Motor neuron (in vitro differentiated cells): ENCODE results near the gene CCDC66. TPM values are rescaled to one million over a fixed set of nuclear protein-coding genes. Genes with fewer than 3 reads are reported as not detected.
A peak's percentile ranks its signal among the peaks of the same experiment; 100 is the strongest.
"Not testable (repeated sequence)": the region's sequence is repeated elsewhere in the genome, so short reads cannot be mapped to it uniquely, and the experiment has no call there.

Experiments used
- ATAC-seq, 8 experiments: fragments of 200-7000 bp; cut with Tn5 transposase; replicated peaks in 6 of 8; 2 replicates each; pipeline ENCODE4 v1.8.0; 2021; ENCODE audit warnings: mild to moderate bottlenecking in 8 of 8, moderate library complexity in 8 of 8
- H3K27ac ChIP-seq, 2 donors: fragments of 250-450 bp; sonication (Bioruptor Pico); 2 replicates each; pipeline ENCODE4 v1.9.0; 2021; ENCODE audit warnings: antibody characterized with exemption in 2 of 2, mild to moderate bottlenecking in 2 of 2, moderate library complexity in 1 of 2
- H3K4me1 ChIP-seq, 2 donors: fragments of 250-450 bp; sonication (Bioruptor Pico); replicated peaks in 1 of 2; 2 replicates each; pipeline ENCODE4 v1.6.1; 2021; ENCODE audit warnings: antibody characterized with exemption in 2 of 2, mild to moderate bottlenecking in 2 of 2, moderate library complexity in 1 of 2
- H3K4me3 ChIP-seq, 5 donors: fragments of 250-450 bp; sonication (Bioruptor Pico); 2 replicates each; pipeline ENCODE4 v1.9.0; 2021; ENCODE audit warnings: antibody characterized with exemption in 5 of 5, mild to moderate bottlenecking in 5 of 5, moderate library complexity in 4 of 5
- WGBS, 10 experiments: fragments of 450-650 bp; shearing (Covaris generic); methylation state at CpG; one replicate each; pipeline ENCODE4 v1.0.0; 2022; 5-methylcytosine and 5-hydroxymethylcytosine counted together
- in situ Hi-C, 9 experiments: fragments of 400-800 bp; cut with MboI; loops; one replicate each; pipeline ENCODE4 v1.15.0; 2021; ENCODE audit warnings: low sequenced_read_pairs in 9 of 9, low pct_unique_long_range_greater_than_20kb in 2 of 9; ENCODE audit not compliant: unreplicated experiment in 9 of 9
- total RNA-seq, 8 experiments: library from RNA; unstranded; fragments of 300-600 nt; gene quantifications; 2 replicates each; pipeline versions ENCODE4 v1.2.3 to v1.2.4, GENCODE V29; 2022

The CCDC66 gene
- total RNA-seq, 8 experiments from 2014 or later: 16.6 to 82.2 (median 34.8) TPM

DNA sequence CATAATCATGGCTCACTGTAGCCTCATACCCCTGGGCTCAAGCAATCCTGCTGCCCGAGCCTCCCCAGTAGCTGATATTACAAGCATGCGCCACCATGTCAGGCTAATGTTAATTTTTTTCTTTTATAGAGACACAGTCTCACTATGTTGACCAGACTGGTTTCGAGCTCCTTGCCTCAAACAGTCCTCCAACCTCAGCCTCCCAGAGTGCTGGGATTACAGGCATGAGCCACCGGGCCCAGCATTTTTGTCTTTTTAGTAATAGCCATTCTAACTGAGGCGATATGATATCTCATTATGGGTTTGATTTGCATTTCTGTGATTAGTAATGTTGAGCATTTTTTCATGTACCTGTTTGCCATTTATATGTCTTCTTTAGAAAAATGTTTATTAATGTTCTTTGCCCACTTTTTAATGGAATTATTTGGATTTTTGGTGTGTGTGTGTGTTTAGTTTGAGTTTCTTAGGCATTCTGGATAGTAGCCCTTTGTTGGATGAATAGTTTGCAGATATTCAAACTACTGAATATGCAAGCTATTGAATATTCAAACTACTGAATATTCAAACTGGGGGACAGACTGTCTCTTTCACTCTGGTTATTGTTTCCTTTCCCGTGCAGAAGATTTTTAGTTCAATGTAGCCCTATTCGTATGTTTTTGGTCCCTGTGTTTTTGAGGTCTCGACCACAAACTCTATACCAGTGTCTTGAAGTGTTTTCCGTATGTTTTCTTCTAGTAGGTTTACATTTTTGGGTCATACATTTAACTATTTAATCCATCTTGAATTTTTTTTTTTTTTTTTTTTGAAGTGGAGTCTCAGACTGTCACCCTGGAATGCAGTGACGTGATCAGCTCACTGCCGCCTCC is 39.2 kb downstream of the CCDC66 start:
- no peak overlapping the region for H3K27ac ChIP-seq
- in situ Hi-C loops: no loop called here
- 26 to 98% (median 87%) methylated on average over 5 to 10 of the region's 11 CpGs for WGBS, 10 experiments

DNA sequence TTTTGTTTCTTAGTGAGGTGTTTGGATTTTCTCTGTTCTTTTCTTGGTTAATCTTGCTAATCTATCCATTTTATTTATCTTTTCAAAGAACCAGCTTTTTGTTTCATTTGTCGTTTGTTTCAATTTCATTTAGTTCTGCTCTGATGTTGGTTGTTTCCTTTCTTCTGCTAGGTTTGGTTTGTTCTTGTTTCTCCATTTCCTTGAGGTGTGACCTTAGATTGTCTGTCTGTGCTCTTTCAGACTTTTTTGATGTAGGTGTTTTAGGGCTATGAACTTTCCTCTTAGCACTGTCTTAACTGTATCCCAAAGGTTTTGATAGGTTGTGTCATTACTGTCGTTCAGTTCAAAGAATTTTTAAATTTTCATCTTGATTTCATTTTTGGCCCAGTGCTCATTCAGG is 51.5 kb downstream of the CCDC66 start:
- in situ Hi-C loops, H3K4me1 ChIP-seq, H3K4me3 ChIP-seq, ATAC-seq, H3K27ac ChIP-seq: not testable (repeated sequence)
- 78 to 100% (median 91%) methylated on average over 1 to 2 of the region's 2 CpGs; no CpG with 5 or more reads in 2 of the 10 experiments for WGBS, 10 experiments

More for the DNA sequence above, 39.2 kb downstream of the CCDC66 start:
- Histone ChIP-seq H3K4me3 (no peak overlapping the region), H3K4me1 (no peaks in the 10 kb centered on the region)
- peak in 3 of 8 experiments; percentile 96 to 99 (median 98) for ATAC-seq

DNA sequence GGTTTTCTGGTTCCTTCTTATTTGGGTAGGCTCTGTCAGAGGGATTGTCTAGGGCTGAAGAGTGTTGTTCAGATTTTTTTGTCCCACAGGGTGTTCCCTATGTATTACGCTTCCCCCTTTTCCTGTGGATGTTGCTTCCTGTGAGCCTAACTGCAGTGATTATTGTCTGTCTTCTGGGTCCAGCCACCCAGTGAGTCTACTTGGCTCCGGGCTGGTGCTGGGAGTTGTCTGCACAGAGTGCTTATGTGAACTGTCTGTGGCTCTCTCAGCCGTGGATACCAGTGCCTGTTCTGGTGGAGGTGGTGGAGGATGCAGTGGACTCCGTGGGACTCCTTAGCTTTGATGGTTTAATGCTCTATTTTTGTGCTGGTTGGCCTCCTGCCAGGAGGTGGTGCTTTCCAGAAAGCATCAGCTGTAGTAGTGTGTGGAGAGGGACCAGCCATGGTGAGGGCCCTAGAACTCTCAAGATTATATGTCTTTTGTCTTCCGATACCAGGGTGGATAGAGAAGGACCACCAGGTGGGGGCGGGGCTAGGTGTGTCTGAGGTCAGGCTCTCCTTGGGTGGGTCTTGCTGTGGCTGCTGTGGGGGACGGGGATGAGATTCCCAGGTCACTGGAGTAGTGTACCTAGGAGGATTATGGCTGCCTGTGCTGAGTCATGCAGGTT is 53.8 kb downstream of the CCDC66 start:
- no peak for ATAC-seq
- H3K27ac ChIP-seq: no peak overlapping the region
- in situ Hi-C loops: no loop called here

DNA sequence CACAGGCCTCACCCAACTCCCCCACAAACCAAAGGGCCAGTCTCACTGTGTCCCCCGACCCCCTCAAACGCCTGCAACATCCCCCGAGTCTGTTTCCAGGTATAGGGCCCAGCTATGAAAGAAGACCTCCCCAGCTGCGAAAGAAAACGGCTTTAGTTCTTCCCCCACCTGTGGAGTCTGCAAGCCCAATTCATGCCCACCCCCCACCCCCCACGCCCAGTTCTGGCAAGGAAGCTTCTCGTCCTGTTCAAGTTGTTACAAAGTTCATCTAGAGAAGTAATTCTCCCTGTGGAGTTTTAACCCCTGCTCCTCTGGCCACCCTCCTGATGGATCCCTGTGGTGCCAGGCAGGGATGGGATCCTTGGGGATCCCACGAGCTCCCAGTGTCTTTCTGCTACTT is 54.4 kb downstream of the CCDC66 start:
- WGBS, 10 experiments: 80% methylated on average over 1 of the region's 8 CpGs; no CpG with 5 or more reads in 9 of the 10 experiments
- ATAC-seq: no peak
- Histone ChIP-seq H3K4me1 (no peaks in the 10 kb centered on the region), H3K27ac (no peak overlapping the region), H3K4me3 (no peak overlapping the region)
- in situ Hi-C loops: no loop called here

More for the DNA sequence above, 53.8 kb downstream of the CCDC66 start:
- H3K4me1 ChIP-seq: no peaks in the 10 kb centered on the region
- 47 to 97% (median 83%) methylated on average over 2 to 5 of the region's 7 CpGs; no CpG with 5 or more reads in 6 of the 10 experiments for WGBS, 10 experiments
- H3K4me3 ChIP-seq: no peak overlapping the region

DNA sequence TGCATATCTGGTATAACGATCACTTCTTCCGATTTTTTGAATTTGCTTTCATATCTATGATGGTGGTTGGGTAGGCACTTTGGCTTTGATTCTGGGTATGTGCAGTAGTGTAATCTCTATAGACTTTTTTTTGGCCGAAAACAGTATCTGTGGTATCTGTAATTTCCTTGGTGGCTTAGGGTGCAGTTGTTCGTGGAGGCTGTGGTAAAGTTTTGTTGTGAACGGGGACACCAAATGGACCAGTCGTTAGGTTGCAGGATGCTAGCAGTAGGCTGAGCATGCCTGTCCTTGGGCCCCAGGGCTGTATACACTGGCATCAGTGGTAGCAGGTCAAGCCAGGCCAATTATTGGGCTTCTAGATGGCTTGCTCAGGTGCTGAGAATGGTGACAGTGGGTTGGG is 55.2 kb downstream of the CCDC66 start:
- Histone ChIP-seq H3K4me1 (no peaks in the 10 kb centered on the region), H3K4me3 (no peak overlapping the region), H3K27ac (no peak overlapping the region)
- in situ Hi-C loops: no loop called here
- no peak for ATAC-seq
- WGBS, 10 experiments: 90 to 100% (median 98%) methylated on average over 2 to 6 of the region's 6 CpGs; no CpG with 5 or more reads in 2 of the 10 experiments

DNA sequence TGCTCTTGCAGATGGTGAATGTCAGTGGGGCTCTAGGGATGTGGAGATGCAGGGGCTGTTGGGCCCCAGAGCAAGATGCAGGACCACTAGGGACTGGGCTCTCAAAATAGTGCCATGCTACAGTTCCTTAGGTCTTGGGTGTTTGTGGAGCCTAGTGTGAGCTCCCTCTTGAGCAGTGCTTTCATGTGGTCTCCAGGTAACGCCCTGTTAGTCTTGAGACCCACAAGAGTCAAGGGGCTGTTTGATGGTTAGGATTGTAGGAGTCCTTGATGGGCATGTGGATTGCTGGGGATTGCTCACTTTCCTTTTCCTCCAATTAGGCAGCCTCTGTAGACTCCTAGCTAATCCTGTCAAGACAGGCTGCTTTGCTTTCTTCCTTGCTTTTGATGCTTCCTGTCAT is 56.0 kb downstream of the CCDC66 start:
- H3K4me1 ChIP-seq: no peaks in the 10 kb centered on the region
- ATAC-seq: no peak
- in situ Hi-C loops: no loop called here

DNA sequence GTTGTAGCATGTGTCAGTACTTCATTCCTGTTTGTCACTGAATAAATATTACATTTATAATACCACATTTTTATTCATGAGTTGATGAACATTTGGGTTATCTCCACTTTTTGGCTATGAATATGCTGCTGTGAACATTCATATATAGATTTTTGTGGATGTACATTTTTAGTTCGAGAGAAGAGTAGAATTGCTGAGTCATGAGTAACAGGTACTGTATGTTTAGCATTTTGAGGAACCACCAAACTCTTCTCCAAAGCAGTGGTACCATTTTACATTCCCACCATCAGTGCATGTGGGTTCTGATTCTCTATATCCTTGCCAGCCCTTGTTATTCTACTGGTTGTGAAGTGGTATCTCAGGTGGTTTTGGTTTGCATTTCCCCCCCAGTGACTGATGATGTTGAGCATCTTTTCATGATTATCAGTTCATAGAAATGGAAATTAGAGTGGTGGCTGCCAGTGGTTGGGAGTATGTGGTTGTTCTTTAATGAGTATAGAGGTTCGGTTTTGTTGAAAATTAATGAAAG is 59.6 kb downstream of the CCDC66 start:
- H3K4me3 ChIP-seq: no peak overlapping the region
- H3K4me1 ChIP-seq: no peaks in the 10 kb centered on the region
- in situ Hi-C loops: no loop called here
- ATAC-seq: no peak
- 50 to 100% (median 89%) methylated on average over 1 to 2 of the region's 2 CpGs for WGBS, 10 experiments
- no peak overlapping the region for H3K27ac ChIP-seq

More for the DNA sequence above, 56.0 kb downstream of the CCDC66 start:
- 80 to 100% (median 86%) methylated on average over 1 of the region's 1 CpG; no CpG with 5 or more reads in 7 of the 10 experiments for WGBS, 10 experiments
- H3K4me3 ChIP-seq: no peak overlapping the region
- H3K27ac ChIP-seq: no peak overlapping the region

DNA sequence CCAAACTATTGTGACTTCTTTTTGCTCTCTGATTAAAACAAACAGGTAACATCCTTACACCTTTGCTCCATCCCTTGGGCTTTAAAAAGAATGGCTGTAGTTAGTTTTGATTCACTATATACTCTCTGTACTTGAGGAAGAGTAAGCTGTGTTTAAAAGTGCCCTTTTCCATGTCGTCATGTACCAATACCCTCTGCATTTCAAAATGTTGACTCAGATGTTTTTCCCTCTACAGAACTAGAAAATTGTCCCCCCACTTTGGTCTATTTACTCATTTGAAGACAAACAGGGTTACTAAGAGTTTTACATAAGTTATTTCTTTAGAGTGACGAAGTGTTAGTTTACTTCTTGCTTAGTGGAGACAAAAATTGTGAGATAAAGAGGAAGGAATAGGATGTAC is 63.4 kb downstream of the CCDC66 start:
- WGBS, 10 experiments: 80 to 100% (median 100%) methylated on average over 1 to 2 of the region's 2 CpGs; no CpG with 5 or more reads in 1 of the 10 experiments
- no peak for ATAC-seq
- Histone ChIP-seq H3K4me1 (no peaks in the 10 kb centered on the region), H3K4me3 (no peak overlapping the region), H3K27ac (no peak overlapping the region)
- in situ Hi-C loops: no loop called here

DNA sequence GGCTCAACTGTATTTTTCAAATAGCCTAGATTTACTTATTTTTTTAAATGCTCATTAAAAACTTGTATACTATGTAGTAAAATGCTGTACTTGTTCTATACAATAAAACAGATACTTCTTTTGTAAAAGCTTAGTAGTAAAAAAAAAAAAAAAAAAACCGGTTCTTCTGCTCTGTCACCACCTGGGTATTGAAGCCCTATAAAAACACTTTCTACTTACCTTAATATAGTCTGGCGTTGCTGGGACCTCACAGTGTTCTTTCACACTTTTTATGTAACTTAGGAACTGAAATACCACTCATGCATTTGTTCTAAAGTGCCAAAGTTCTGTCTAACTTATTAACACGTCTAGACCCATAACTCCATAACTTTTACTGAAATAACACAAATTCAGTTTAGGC is 64.7 kb downstream of the CCDC66 start:
- no peak overlapping the region for H3K27ac ChIP-seq
- in situ Hi-C loops: no loop called here
- no peak overlapping the region for H3K4me3 ChIP-seq
- ATAC-seq: no peak
- WGBS, 10 experiments: 38 to 100% (median 86%) methylated on average over 1 to 3 of the region's 3 CpGs
- no peaks in the 10 kb centered on the region for H3K4me1 ChIP-seq

DNA sequence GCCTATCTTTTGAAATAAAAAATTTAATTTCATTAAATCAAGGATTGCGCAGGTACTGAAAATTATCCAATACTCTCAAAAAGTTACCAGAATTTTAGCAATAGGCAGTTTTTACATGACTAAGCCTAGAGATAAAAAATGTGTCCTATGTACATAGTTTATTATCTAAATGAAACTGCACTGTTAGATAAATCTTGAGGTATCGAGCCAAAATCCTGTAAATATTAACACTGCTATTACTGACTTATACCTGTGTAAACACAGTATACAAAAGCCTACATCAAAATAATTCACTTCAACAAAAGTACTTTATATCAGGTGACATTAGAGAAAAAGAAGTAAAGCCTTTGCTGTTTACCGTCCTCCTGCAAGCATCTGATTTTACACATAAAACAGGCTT is 65.4 kb downstream of the CCDC66 start:
- Histone ChIP-seq H3K4me1 (no peaks in the 10 kb centered on the region), H3K27ac (no peak overlapping the region), H3K4me3 (no peak overlapping the region)
- 80 to 100% (median 96%) methylated on average over 2 to 3 of the region's 3 CpGs for WGBS, 10 experiments
- in situ Hi-C loops: no loop called here
- ATAC-seq: no peak

DNA sequence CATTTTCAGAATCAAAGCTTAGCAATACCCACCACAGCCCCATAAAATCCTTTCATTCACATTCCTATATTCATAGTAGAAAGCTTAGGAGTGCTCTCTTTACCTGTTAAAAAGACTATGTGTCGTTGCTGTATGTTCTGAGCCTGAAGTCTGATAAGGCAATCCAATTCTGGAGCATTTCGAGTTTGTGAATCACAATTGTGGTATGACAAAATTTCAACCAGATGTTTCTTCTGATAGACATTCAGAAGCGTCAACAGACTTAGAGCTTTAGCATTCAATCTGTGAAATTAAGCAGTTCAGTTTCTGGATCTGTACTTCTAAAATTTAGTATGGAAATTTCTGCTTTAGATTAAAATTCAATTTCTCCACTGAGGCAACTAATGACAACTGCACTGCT is 67.8 kb downstream of the CCDC66 start:
- 6 to 100% (median 82%) methylated on average over 2 to 3 of the region's 3 CpGs; no CpG with 5 or more reads in 2 of the 10 experiments for WGBS, 10 experiments
- no peak overlapping the region for H3K27ac ChIP-seq
- no peaks in the 10 kb centered on the region for H3K4me1 ChIP-seq
- in situ Hi-C loops: no loop called here
- ATAC-seq: no peak
- no peak overlapping the region for H3K4me3 ChIP-seq

DNA sequence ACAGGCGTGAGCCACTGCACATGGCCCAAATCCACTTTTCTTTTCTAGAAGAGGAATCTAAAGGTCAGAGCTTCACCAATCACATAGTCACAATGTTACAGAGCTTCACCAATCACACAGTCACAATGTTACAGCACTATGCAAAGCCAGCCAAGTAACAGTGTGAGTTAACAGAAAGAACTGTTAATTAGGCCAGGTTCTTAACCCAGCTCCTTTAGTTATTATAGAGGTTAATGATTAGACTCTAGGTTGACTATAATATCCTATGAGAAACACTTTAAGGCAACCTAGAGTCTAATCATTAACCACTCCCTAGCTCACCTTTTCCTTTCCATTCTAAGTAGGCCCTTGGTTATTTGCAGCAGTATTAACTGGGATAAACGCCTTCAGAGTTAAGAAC is 72.1 kb downstream of the CCDC66 start:
- H3K4me3 ChIP-seq: no peak overlapping the region
- ATAC-seq: no peak
- in situ Hi-C loops: no loop called here
- WGBS, 10 experiments: 63 to 100% (median 100%) methylated on average over 1 to 2 of the region's 2 CpGs; no CpG with 5 or more reads in 3 of the 10 experiments
- H3K27ac ChIP-seq: no peak overlapping the region
- H3K4me1 ChIP-seq: no peaks in the 10 kb centered on the region

DNA sequence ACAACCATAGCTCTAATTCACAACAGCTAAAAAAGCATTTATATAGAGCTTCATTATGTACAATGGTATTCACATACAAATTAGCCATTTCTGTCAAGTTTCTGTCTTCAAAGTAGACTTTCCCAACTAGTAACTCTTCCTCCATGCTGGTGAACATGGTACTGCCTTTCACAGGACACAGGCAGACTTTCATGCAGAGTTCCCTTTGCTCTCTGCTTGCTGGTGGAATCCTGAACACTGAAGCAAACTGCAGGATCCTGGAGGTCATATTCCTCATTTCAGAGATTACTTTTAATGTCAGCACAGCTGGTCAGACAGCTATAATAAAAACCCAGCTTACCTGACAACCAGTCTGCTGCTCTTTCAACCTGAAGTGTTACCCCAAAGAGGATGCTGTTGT is 72.5 kb downstream of the CCDC66 start:
- ATAC-seq: no peak
- H3K4me3 ChIP-seq: no peak overlapping the region
- no peak overlapping the region for H3K27ac ChIP-seq
- no peaks in the 10 kb centered on the region for H3K4me1 ChIP-seq
- in situ Hi-C loops: no loop called here
